Natural killer cell (primary cell): Measurements from ENCODE around the gene DLK2. TPM values are rescaled to one million over a fixed set of nuclear protein-coding genes. Genes with fewer than 3 reads are reported as not detected.

Experiments
- ATAC-seq, 3 donors: fragments of 150-1000 bp in 2 of 3; fragments of 200-7000 bp in 1 of 3; cut with Tn5 transposase; 1 replicate in 1 of 3; 2 replicates in 2 of 3; pipeline ENCODE4 v1.10.0; 2021; ENCODE audit warnings: mild to moderate bottlenecking in 2 of 3, moderate library complexity in 2 of 3
- DNase-seq, 2 donors: peaks; one replicate each; pipeline versions ENCODE4 v3.0.0 to v3.0.0-alpha.2; 2013 to 2021; ENCODE audit warnings: mixed read lengths in 1 of 2
- H3K27ac ChIP-seq: one replicate; pipeline ENCODE4 v1.5.1; 2013; ENCODE audit warnings: mild to moderate bottlenecking, low read length
- H3K27me3 ChIP-seq: one replicate; pipeline ENCODE4 v1.6.1; 2013; ENCODE audit warnings: low read length; ENCODE audit not compliant: control insufficient read depth, insufficient read depth
- H3K36me3 ChIP-seq: one replicate; pipeline ENCODE4 v1.6.1; 2013; ENCODE audit warnings: low read length; ENCODE audit not compliant: control insufficient read depth, insufficient read depth
- H3K4me1 ChIP-seq: one replicate; pipeline ENCODE4 v1.6.1; 2013; ENCODE audit warnings: low read length; ENCODE audit not compliant: control insufficient read depth, insufficient read depth
- H3K4me3 ChIP-seq: one replicate; pipeline ENCODE4 v1.5.1; 2013; ENCODE audit warnings: low read length
- H3K9me3 ChIP-seq: one replicate; pipeline ENCODE4 v1.6.1; 2013; ENCODE audit warnings: low read length; ENCODE audit not compliant: control insufficient read depth, insufficient read depth
- H3K27ac Mint-ChIP-seq, 2 donors: one replicate each; pipeline ENCODE4 v1.8.0; 2022; ENCODE audit warnings: mild to moderate bottlenecking in 2 of 2, mixed read lengths in 2 of 2, moderate library complexity in 1 of 2
- H3K27me3 Mint-ChIP-seq, 2 donors: one replicate each; pipeline ENCODE4 v1.8.0; 2022; ENCODE audit warnings: low read depth in 2 of 2, mixed read lengths in 2 of 2
- H3K36me3 Mint-ChIP-seq: one replicate; pipeline ENCODE4 v1.8.0; 2022; ENCODE audit warnings: mixed read lengths
- H3K4me1 Mint-ChIP-seq, 2 donors: one replicate each; pipeline ENCODE4 v1.8.0; 2022; ENCODE audit warnings: mixed read lengths in 2 of 2
- H3K4me3 Mint-ChIP-seq: one replicate; pipeline ENCODE4 v1.8.0; 2022; ENCODE audit warnings: mild to moderate bottlenecking, moderate library complexity, mixed read lengths
- H3K9me3 Mint-ChIP-seq, 2 donors: one replicate each; pipeline ENCODE4 v1.8.0; 2022; ENCODE audit warnings: mixed read lengths in 2 of 2
- WGBS: methylation state at CpG from one replicate; pipeline ENCODE4 v1.1.7; 2013; ENCODE audit warnings: missing lambda C conversion rate; ENCODE audit not compliant: insufficient coverage; 5-methylcytosine and 5-hydroxymethylcytosine counted together
- intact Hi-C: fragments of 100-400 bp; cut with micrococcal nuclease; formaldehyde crosslinking; loops from one replicate; pipeline ENCODE4 v1.14.2; 2022
- total RNA-seq, 4 donors: library from RNA; stranded (reverse); fragments of 120-200 nt in 1 of 4; gene quantifications; one replicate each; pipeline versions ENCODE4 v1.2.3 to v1.2.4, GENCODE V29; 2013 to 2022
- TF ChIP-seq, protein P1 (sequence below): fragments of 200-600 bp; IDR thresholded peaks from one replicate; pipeline ENCODE4 v1.8.0; 2022; ENCODE audit warnings: antibody characterized with exemption

Gene DLK2
- total RNA-seq, 3 donors from 2014 or later (not counting 1 experiment from before 2014, with no cell fraction given): not detected

GRCh38 chr6:43497129-43497396 is 41.7 kb upstream of the DLK2 start:
- no peaks in the 10 kb centered on the region for H3K9me3 ChIP-seq
- TF ChIP-seq, protein P1, sequence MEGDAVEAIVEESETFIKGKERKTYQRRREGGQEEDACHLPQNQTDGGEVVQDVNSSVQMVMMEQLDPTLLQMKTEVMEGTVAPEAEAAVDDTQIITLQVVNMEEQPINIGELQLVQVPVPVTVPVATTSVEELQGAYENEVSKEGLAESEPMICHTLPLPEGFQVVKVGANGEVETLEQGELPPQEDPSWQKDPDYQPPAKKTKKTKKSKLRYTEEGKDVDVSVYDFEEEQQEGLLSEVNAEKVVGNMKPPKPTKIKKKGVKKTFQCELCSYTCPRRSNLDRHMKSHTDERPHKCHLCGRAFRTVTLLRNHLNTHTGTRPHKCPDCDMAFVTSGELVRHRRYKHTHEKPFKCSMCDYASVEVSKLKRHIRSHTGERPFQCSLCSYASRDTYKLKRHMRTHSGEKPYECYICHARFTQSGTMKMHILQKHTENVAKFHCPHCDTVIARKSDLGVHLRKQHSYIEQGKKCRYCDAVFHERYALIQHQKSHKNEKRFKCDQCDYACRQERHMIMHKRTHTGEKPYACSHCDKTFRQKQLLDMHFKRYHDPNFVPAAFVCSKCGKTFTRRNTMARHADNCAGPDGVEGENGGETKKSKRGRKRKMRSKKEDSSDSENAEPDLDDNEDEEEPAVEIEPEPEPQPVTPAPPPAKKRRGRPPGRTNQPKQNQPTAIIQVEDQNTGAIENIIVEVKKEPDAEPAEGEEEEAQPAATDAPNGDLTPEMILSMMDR: no peak
- WGBS: 98% methylated on average over 2 of the region's 6 CpGs
- H3K4me1 Mint-ChIP-seq: peaks cover 20% of the 10 kb centered on the region in 2 donors
- H3K4me3 Mint-ChIP-seq: no peak overlapping the region
- no peak overlapping the region for H3K27ac ChIP-seq
- H3K27ac Mint-ChIP-seq: no peak overlapping the region
- peaks cover 34% of the 10 kb centered on the region for H3K36me3 ChIP-seq
- peaks cover 19% of the 10 kb centered on the region for H3K4me1 ChIP-seq
- no peaks in the 10 kb centered on the region for H3K36me3 Mint-ChIP-seq
- intact Hi-C loops: no loop called here
- no peaks in the 10 kb centered on the region for H3K9me3 Mint-ChIP-seq
- no peak for ATAC-seq
- H3K27me3 ChIP-seq: no peaks in the 10 kb centered on the region
- H3K4me3 ChIP-seq: no peak overlapping the region
- no peaks in the 10 kb centered on the region for H3K27me3 Mint-ChIP-seq
- no peak for DNase-seq

DNA sequence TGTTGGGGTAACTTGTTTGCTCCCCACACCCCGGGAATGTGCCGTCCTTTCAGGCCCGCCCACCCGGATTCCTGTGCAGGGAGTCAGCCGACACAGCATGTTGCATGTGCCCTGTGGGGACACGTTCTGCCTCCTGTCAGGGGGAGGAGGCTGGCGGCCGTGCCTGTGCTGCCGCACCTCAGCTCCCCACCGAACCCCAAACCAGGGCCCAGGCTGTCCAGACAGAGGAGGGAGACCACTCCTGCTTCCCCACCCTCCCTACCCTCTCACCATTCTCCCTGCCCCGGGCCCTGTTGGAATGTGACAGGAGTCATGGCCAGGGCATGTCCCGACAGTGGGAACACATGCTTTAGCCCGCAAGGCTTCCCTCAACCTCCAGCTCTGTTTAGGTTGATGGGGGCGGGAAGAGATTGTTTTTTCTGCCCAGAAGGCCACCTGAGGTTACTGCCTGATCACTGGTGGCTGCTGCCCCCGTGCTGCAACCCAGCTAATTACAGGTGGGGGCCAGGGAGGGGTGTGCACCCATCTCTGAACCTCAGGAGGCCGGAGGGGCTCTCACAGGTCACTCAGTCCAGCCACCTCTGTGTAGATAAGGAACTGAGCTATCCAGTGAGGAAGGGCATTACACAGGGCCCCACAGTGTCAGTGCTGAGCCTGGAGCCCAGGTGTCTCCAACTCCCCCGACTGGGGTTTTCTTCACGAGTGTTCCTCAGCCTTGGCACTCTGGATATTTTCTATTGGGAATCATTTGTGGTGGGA is 41.2 kb upstream of the DLK2 start:
- WGBS: 94% methylated on average over 18 of the region's 18 CpGs
- Histone ChIP-seq H3K4me1 (peaks cover 19% of the 10 kb centered on the region), H3K4me3 (no peak overlapping the region), H3K27me3 (no peaks in the 10 kb centered on the region), H3K9me3 (no peaks in the 10 kb centered on the region), H3K27ac (no peak overlapping the region), H3K36me3 (peaks cover 30% of the 10 kb centered on the region)
- no peaks in the 10 kb centered on the region for H3K27me3 Mint-ChIP-seq
- H3K4me1 Mint-ChIP-seq: peaks cover 20% of the 10 kb centered on the region in 2 donors
- intact Hi-C loops: no loop called here
- TF ChIP-seq, protein P1: no peak
- H3K27ac Mint-ChIP-seq: no peak overlapping the region
- DNase-seq: peak in 1 of 2 donors; percentile 45
- peak in 2 of 3 donors; percentile 51 to 53 for ATAC-seq
- H3K36me3 Mint-ChIP-seq: no peaks in the 10 kb centered on the region
- H3K9me3 Mint-ChIP-seq: no peaks in the 10 kb centered on the region
- no peak overlapping the region for H3K4me3 Mint-ChIP-seq

- Mint-ChIP-seq H3K9me3 (no peaks in the 10 kb centered on the region), H3K27me3 (no peaks in the 10 kb centered on the region), H3K4me3 (peak overlapping the region; percentile 69), H3K4me1 (peaks cover 20% of the 10 kb centered on the region in 2 donors), H3K27ac (peak overlapping the region; percentile 48 to 80), H3K36me3 (no peaks in the 10 kb centered on the region)
- ATAC-seq (peak; percentile 61 to 77 (median 77)), DNase-seq (peak in 1 of 2 donors; percentile 65)
- H3K36me3 ChIP-seq: peaks cover 20% of the 10 kb centered on the region
- no peaks in the 10 kb centered on the region for H3K27me3 ChIP-seq
- intact Hi-C loops: no loop called here
- peaks cover 19% of the 10 kb centered on the region for H3K4me1 ChIP-seq
- WGBS: 68% methylated on average over 4 of the region's 4 CpGs
- TF ChIP-seq, protein P1: no peak
- no peak overlapping the region for H3K27ac ChIP-seq
- no peak overlapping the region for H3K4me3 ChIP-seq
- H3K9me3 ChIP-seq: no peaks in the 10 kb centered on the region
These were observed 40.1 kb upstream of the DLK2 start for GRCh38 chr6:43495409-43495941.
